Transverse colon (tissue), 4 donors: ENCODE results near the gene GAS2L1. TPM values are rescaled to one million over a fixed set of nuclear protein-coding genes. Genes with fewer than 3 reads are reported as not detected.

ENCODE experiments used
- DNase-seq: peaks from one replicate; pipeline ENCODE4 v3.0.0-alpha.2; 2019
- H3K27ac ChIP-seq, 4 donors: fragments of 200-600 bp; sonication (generic); 2 replicates each; pipeline ENCODE4 v1.5.1; 2016 to 2018; ENCODE audit warnings: inconsistent platforms in 4 of 4
- H3K27me3 ChIP-seq: fragments of 200-600 bp; sonication (generic); 2 replicates; pipeline ENCODE4 v1.5.1; 2017; ENCODE audit warnings: inconsistent platforms
- H3K36me3 ChIP-seq, 4 donors: fragments of 200-600 bp; sonication (generic); 2 replicates each; pipeline ENCODE4 v1.5.1; 2017 to 2019; ENCODE audit warnings: inconsistent platforms in 4 of 4
- H3K4me1 ChIP-seq, 4 donors: fragments of 200-600 bp; sonication (generic); 2 replicates each; pipeline ENCODE4 v1.5.1; 2017 to 2020; ENCODE audit warnings: inconsistent platforms in 4 of 4
- H3K4me3 ChIP-seq, 4 donors: fragments of 200-600 bp; sonication (generic); 1 replicate in 1 of 4; 2 replicates in 3 of 4; pipeline versions ENCODE4 v1.5.1 to v1.6.1; 2017 to 2019; ENCODE audit warnings: inconsistent platforms in 4 of 4
- H3K9me3 ChIP-seq, 2 donors: fragments of 200-600 bp; sonication (generic); 2 replicates each; pipeline ENCODE4 v1.5.1; 2017 to 2019; ENCODE audit warnings: inconsistent platforms in 2 of 2
- CTCF ChIP-seq, 5 experiments: fragments of 200-600 bp in 3 of 5; fragments of 450-650 bp in 2 of 5; sonication (generic) in 3 of 5; IDR thresholded peaks; 1 replicate in 2 of 5; 2 replicates in 3 of 5; pipeline ENCODE4 v1.5.1; 2016 to 2017; ENCODE audit warnings: antibody characterized with exemption in 5 of 5, inconsistent platforms in 3 of 5, mild to moderate bottlenecking in 2 of 5, moderate library complexity in 1 of 5
- EP300 ChIP-seq: sonication (generic); formaldehyde crosslinking; IDR thresholded peaks from one replicate; pipeline ENCODE4 v1.6.1; 2017; ENCODE audit warnings: antibody characterized with exemption, low read depth
- POLR2A ChIP-seq: fragments of 450-650 bp; IDR thresholded peaks from one replicate; pipeline ENCODE4 v1.6.1; 2016; ENCODE audit warnings: antibody characterized with exemption, mild to moderate bottlenecking, moderate library complexity
- POLR2AphosphoS5 ChIP-seq, 3 donors: sonication (generic); formaldehyde crosslinking; IDR thresholded peaks; one replicate each; pipeline ENCODE4 v1.6.1; 2016; ENCODE audit warnings: antibody characterized with exemption in 3 of 3
- WGBS, 2 donors: methylation state at CpG; one replicate each; pipeline ENCODE4 v1.1.5; 2018; ENCODE audit warnings: low coverage in 1 of 2; 5-methylcytosine and 5-hydroxymethylcytosine counted together
- in situ Hi-C, 4 donors: fragments of 200-750 bp; cut with MboI; loops; one replicate each; pipeline versions ENCODE4 v1.15.0 to v1.15.1; 2017; ENCODE audit warnings: low sequenced_read_pairs in 3 of 4, low pct_ligation_motif_present in 1 of 4, low pct_unique_long_range_greater_than_20kb in 1 of 4
- intact Hi-C: fragments of 100-400 bp; cut with DNase I; formaldehyde crosslinking; loops from one replicate; pipeline ENCODE4 v1.15.1; 2023; ENCODE audit warnings: low total_unique reads
- total RNA-seq, 4 donors: library from RNA; depleted of rRNA; stranded (reverse); fragments of >200 nt; gene quantifications; one replicate each; pipeline ENCODE4 v1.1.0, GENCODE V29; 2016

The GAS2L1 gene
- total RNA-seq, 4 donors from 2014 or later, result 21.1 to 81.0 (median 43.6) TPM

- Histone ChIP-seq H3K27ac (no peak overlapping the region), H3K36me3 (peaks cover 0 to 48% (median 12%) of the 10 kb centered on the region in 4 donors), H3K4me3 (no peak overlapping the region), H3K4me1 (peaks cover 0 to 5% (median under 1%) of the 10 kb centered on the region in 4 donors), H3K27me3 (no peaks in the 10 kb centered on the region), H3K9me3 (no peaks in the 10 kb centered on the region)
- TF ChIP-seq POLR2AphosphoS5 (IDR thresholded peaks at IDR 0.05) (no peak), POLR2A (no peak), EP300 (no peak), CTCF (IDR thresholded peaks at IDR 0.05) (no peak)
- in situ Hi-C loops (no loop called here), intact Hi-C loops (no loop called here)
- 93% methylated on average over 25 of the region's 25 CpGs; no CpG with 5 or more reads in 1 of the 2 donors for WGBS, 2 donors
- DNase-seq, result no peak
Observed at GRCh38 chr22:29341056-29341848, 34.8 kb downstream of the GAS2L1 start.

DNA sequence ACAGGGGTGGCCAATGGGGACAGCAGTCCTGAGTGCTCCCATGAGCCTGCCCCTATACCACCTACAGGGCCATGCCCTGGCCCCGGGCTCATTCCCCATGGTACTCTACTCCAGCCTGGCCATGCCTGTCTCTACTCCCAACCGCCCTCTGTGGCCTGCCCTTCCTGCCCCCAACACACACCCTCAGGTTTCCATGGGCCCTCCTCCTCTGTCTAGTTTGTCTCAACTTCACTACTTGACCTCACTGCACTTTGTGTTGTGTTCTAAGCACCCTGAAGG, 35.3 kb downstream of the GAS2L1 start:
- no peak for TF ChIP-seq CTCF (IDR thresholded peaks at IDR 0.05)
- TF ChIP-seq EP300, result no peak
- no peak for TF ChIP-seq POLR2A
- no peak for TF ChIP-seq POLR2AphosphoS5 (IDR thresholded peaks at IDR 0.05)
- H3K36me3 ChIP-seq, result peaks cover 0 to 47% (median 12%) of the 10 kb centered on the region in 4 donors
- in situ Hi-C loops (no loop called here), intact Hi-C loops (no loop called here)
- H3K4me3 ChIP-seq, result no peak overlapping the region
- peaks cover 0 to 6% (median 4%) of the 10 kb centered on the region in 4 donors for H3K4me1 ChIP-seq
- H3K9me3 ChIP-seq, result no peaks in the 10 kb centered on the region
- no peak overlapping the region for H3K27ac ChIP-seq
- no peak for DNase-seq
- WGBS, 2 donors, result 95 to 100% methylated on average over 2 of the region's 2 CpGs
- H3K27me3 ChIP-seq, result no peaks in the 10 kb centered on the region

DNA sequence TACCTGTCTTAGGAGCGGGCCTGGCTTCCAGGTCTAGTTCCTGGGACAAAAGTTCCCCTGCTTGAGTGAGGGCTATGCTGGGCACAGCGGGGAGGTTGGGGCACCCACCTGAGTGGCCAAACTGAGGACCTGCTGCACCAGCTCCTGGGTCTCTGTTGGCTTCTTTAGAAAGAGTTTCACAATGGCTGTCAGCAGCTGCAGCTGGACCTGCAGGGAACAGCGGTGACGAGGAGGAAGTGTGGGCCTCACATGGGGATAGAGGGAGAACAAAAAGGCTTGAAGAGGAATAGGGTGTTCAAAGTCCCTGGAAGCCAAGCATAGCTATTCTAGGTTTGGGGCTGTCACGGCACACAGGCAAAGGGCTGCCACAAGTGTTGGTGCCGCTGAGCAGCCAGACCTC, 35.7 kb downstream of the GAS2L1 start:
- Histone ChIP-seq H3K27me3 (no peaks in the 10 kb centered on the region), H3K36me3 (peaks cover 0 to 43% (median 12%) of the 10 kb centered on the region in 4 donors), H3K4me3 (no peak overlapping the region), H3K27ac (no peak overlapping the region), H3K4me1 (peaks cover 0 to 7% (median 4%) of the 10 kb centered on the region in 4 donors), H3K9me3 (no peaks in the 10 kb centered on the region)
- TF ChIP-seq CTCF (IDR thresholded peaks at IDR 0.05) (no peak), POLR2A (no peak), EP300 (no peak), POLR2AphosphoS5 (IDR thresholded peaks at IDR 0.05) (no peak)
- DNase-seq, result no peak
- in situ Hi-C loops, result no loop called here
- WGBS, 2 donors, result 96 to 100% methylated on average over 1 to 6 of the region's 6 CpGs
- intact Hi-C loops, result no loop called here

GRCh38 chr22:29342577-29343312, 36.3 kb downstream of the GAS2L1 start:
- no peak for DNase-seq
- H3K36me3 ChIP-seq, result peaks cover 0 to 48% (median 12%) of the 10 kb centered on the region in 4 donors
- in situ Hi-C loops, result no loop called here
- no peaks in the 10 kb centered on the region for H3K9me3 ChIP-seq
- no peak overlapping the region for H3K27ac ChIP-seq
- H3K4me3 ChIP-seq, result no peak overlapping the region
- no peaks in the 10 kb centered on the region for H3K27me3 ChIP-seq
- intact Hi-C loops, result no loop called here
- TF ChIP-seq POLR2A (no peak), EP300 (no peak)
- H3K4me1 ChIP-seq, result peaks cover 0 to 7% (median 4%) of the 10 kb centered on the region in 4 donors
- WGBS, 2 donors, result 90% methylated on average over 10 of the region's 10 CpGs; no CpG with 5 or more reads in 1 of the 2 donors
